HepG2 (cell line): ENCODE data around the gene NKAIN2. TPM values are rescaled to one million over a fixed set of nuclear protein-coding genes. Genes with fewer than 3 reads are reported as not detected.

Experiments
- ATAC-seq: fragments of 200-7000 bp; cut with Tn5 transposase; 3 replicates; pipeline ENCODE4 v1.9.1; 2020; ENCODE audit warnings: mild to moderate bottlenecking, moderate library complexity
- BruUV-seq: library from RNA; stranded (reverse); fragments of 400-500 nt; replicated peaks from 2 replicates; lab custom pipeline; 2021; lab: Mats Ljungman, UMichigan
- CTCF ChIA-PET: fragments of 300-600 bp; formaldehyde crosslinking; extraction: SDS; loops from one replicate; lab custom pipeline; 2021; ENCODE audit warnings: low total read pairs, inconsistent platforms, low intra/inter-chr PET ratio; lab: Yijun Ruan, JAX
- POLR2A ChIA-PET: fragments of 350-600 bp; sonication (Branson Sonifier 250); formaldehyde crosslinking; loops from one replicate; lab custom pipeline; 2020; ENCODE audit warnings: antibody characterized with exemption, inconsistent platforms; lab: Yijun Ruan, JAX
- DNase-seq: peaks from one replicate; pipeline ENCODE4 v3.0.0-alpha.2; 2015; ENCODE audit warnings: low spot score
- FAIRE-seq: peaks from 3 replicates; lab custom pipeline; 2011; peaks lifted over from hg19 to GRCh38; lab: Jason Lieb, UNC
- H2AFZ ChIP-seq: one replicate; pipeline ENCODE4 v1.6.1; 2011; ENCODE audit warnings: low read length, inconsistent platforms
- H3K27ac ChIP-seq: fragments of 300-600 bp; 3 replicates; pipeline ENCODE4 v1.8.0; 2011; ENCODE audit warnings: mixed run types, mild to moderate bottlenecking, mixed read lengths, low read length, inconsistent platforms; ENCODE audit not compliant: insufficient read depth; ENCODE audit errors: extremely low read length
- H3K27me3 ChIP-seq, 2 experiments: fragments of 200-600 bp in 1 of 2; 2 replicates in 1 of 2; 3 replicates in 1 of 2; pipeline versions ENCODE4 v1.6.0 to v1.8.0; 2011; ENCODE audit warnings: low read length in 2 of 2, mild to moderate bottlenecking in 2 of 2, moderate library complexity in 2 of 2, inconsistent platforms in 1 of 2; ENCODE audit not compliant: insufficient read depth in 2 of 2, control insufficient read depth in 1 of 2
- H3K36me3 ChIP-seq, 2 experiments: fragments of 200-600 bp in 1 of 2; replicated peaks in 1 of 2; 2 replicates in 1 of 2; 3 replicates in 1 of 2; pipeline versions ENCODE4 v1.5.1 to v1.8.0; 2011; ENCODE audit warnings: low read length in 2 of 2, inconsistent platforms in 1 of 2; ENCODE audit not compliant: insufficient read depth in 2 of 2, control insufficient read depth in 1 of 2
- H3K4me1 ChIP-seq: 2 replicates; pipeline ENCODE4 v1.5.1; 2012; ENCODE audit warnings: low read length, inconsistent platforms; ENCODE audit not compliant: insufficient read depth
- H3K4me2 ChIP-seq: 2 replicates; pipeline ENCODE4 v1.6.0; 2011; ENCODE audit warnings: low read depth, low read length, inconsistent platforms
- H3K4me3 ChIP-seq, 3 experiments: fragments of 200-600 bp in 1 of 3; sonication (generic), shearing (Covaris generic) in 1 of 3; replicated peaks in 1 of 3; 2 replicates each; pipeline ENCODE4 v1.5.1; 2011 to 2016; ENCODE audit warnings: low read length in 3 of 3, inconsistent platforms in 2 of 3, low read depth in 2 of 3, mild to moderate bottlenecking in 2 of 3, control low read depth in 1 of 3, mixed read lengths in 1 of 3; ENCODE audit not compliant: insufficient read depth in 1 of 3
- H3K79me2 ChIP-seq: one replicate; pipeline ENCODE4 v1.6.1; 2011; ENCODE audit warnings: low read length, inconsistent platforms; ENCODE audit not compliant: insufficient read depth
- H3K9ac ChIP-seq: 2 replicates; pipeline ENCODE4 v1.6.0; 2011; ENCODE audit warnings: mild to moderate bottlenecking, low read depth, low read length, inconsistent platforms; ENCODE audit not compliant: insufficient read depth
- H3K9me3 ChIP-seq: 2 replicates; pipeline ENCODE4 v1.5.1; 2012; ENCODE audit warnings: mild to moderate bottlenecking, low read length
- H4K20me1 ChIP-seq: 2 replicates; pipeline ENCODE4 v1.6.0; 2011; ENCODE audit warnings: inconsistent platforms, mild to moderate bottlenecking, low read length, moderate library complexity; ENCODE audit not compliant: insufficient read depth
- ATF3 ChIP-seq: sonication (generic); formaldehyde crosslinking; IDR thresholded peaks from 2 replicates; pipeline ENCODE4 v1.4.0; 2020; ENCODE audit warnings: missing genetic modification reagents
- DRAP1 ChIP-seq: IDR thresholded peaks from 2 replicates; pipeline ENCODE4 v1.6.1; 2016; ENCODE audit warnings: missing genetic modification reagents, missing compliant biosample characterization
- IRX3 ChIP-seq: sonication (generic); formaldehyde crosslinking; IDR thresholded peaks from 2 replicates; pipeline ENCODE4 v1.8.1; 2023; ENCODE audit warnings: mild to moderate bottlenecking, low read depth, missing genetic modification reagents, borderline replicate concordance
- MXD4 ChIP-seq: IDR thresholded peaks from 2 replicates; pipeline ENCODE4 v1.6.1; 2016; ENCODE audit warnings: mild to moderate bottlenecking, missing biosample characterization, missing genetic modification reagents
- NFIC ChIP-seq: IDR thresholded peaks from 2 replicates; pipeline ENCODE4 v1.6.1; 2012; ENCODE audit warnings: mild to moderate bottlenecking, low read length, inconsistent platforms
- NR0B2 ChIP-seq: sonication (generic); formaldehyde crosslinking; IDR thresholded peaks from 2 replicates; pipeline ENCODE4 v1.4.0; 2020; ENCODE audit warnings: mild to moderate bottlenecking, missing genetic modification reagents
- POGZ ChIP-seq: sonication (generic); formaldehyde crosslinking; IDR thresholded peaks from 2 replicates; pipeline ENCODE4 v1.4.0; 2020; ENCODE audit warnings: mild to moderate bottlenecking, missing genetic modification reagents
- POLR2AphosphoS5 ChIP-seq: IDR thresholded peaks from 2 replicates; pipeline ENCODE4 v1.6.1; 2012; ENCODE audit warnings: low read depth, low read length
- RFXANK ChIP-seq: IDR thresholded peaks from 2 replicates; pipeline ENCODE4 v1.6.1; 2016
- SNAPC2 ChIP-seq: sonication (generic); formaldehyde crosslinking; IDR thresholded peaks from 2 replicates; pipeline ENCODE4 v1.8.1; 2022; ENCODE audit warnings: mild to moderate bottlenecking, missing genetic modification reagents
- TAF1 ChIP-seq: sonication (generic); formaldehyde crosslinking; IDR thresholded peaks from 2 replicates; pipeline ENCODE4 v1.4.0; 2020; ENCODE audit warnings: missing genetic modification reagents
- ZBED4 ChIP-seq: sonication (generic); formaldehyde crosslinking; IDR thresholded peaks from 2 replicates; pipeline ENCODE4 v1.4.0; 2020; ENCODE audit warnings: missing genetic modification reagents, borderline replicate concordance
- ZNF33B ChIP-seq: sonication (generic); formaldehyde crosslinking; IDR thresholded peaks from 2 replicates; pipeline ENCODE4 v1.5.1; 2020; ENCODE audit warnings: mild to moderate bottlenecking, missing genetic modification reagents
- ZNF512 ChIP-seq: sonication (generic); formaldehyde crosslinking; IDR thresholded peaks from 2 replicates; pipeline ENCODE4 v1.4.0; 2020; ENCODE audit warnings: mild to moderate bottlenecking, missing genetic modification reagents
- WGBS: methylation state at CpG from one replicate; pipeline ENCODE4 v1.1.6; 2017; ENCODE audit warnings: low lambda C conversion rate; 5-methylcytosine and 5-hydroxymethylcytosine counted together
- in situ Hi-C: cut with HindIII; loops from 2 replicates; pipeline ENCODE4 v1.10.0; 2017; ENCODE audit warnings: low pct_unique_long_range_greater_than_20kb; ENCODE audit not compliant: extremely low pct_ligation_motif_present
- intact Hi-C: fragments of 100-400 bp; cut with micrococcal nuclease; formaldehyde crosslinking; loops from one replicate; pipeline ENCODE4 v1.10.0; 2022; ENCODE audit not compliant: unreplicated experiment
- polyA plus RNA-seq, 8 experiments: library from polyadenylated mRNA; depleted of rRNA in 3 of 8; stranded (reverse) in 7 of 8; unstranded in 1 of 8; fragments of >200 nt; fragmentation: Illumina TruSeq in 4 of 8; extraction: Trizol in 4 of 8; gene quantifications; 2 replicates each; pipeline versions ENCODE4 v1.2.1 to v1.2.3, GENCODE V29; 2011 to 2016; ENCODE audit warnings: low read depth in 4 of 8, missing spikeins in 1 of 8, mixed read lengths in 1 of 8; ENCODE audit not compliant: insufficient read depth in 1 of 8
- total RNA-seq, 5 experiments: library from RNA; depleted of rRNA; stranded (reverse); fragments of >200 nt; fragmentation: Illumina TruSeq; extraction: Trizol; gene quantifications; 2 replicates each; pipeline ENCODE4 v1.2.3, GENCODE V29; 2016; ENCODE audit warnings: low read depth in 1 of 5
- TF ChIP-seq, protein P1 (sequence below): sonication (generic); formaldehyde crosslinking; IDR thresholded peaks from 2 replicates; pipeline ENCODE4 v1.4.0; 2020; ENCODE audit warnings: missing genetic modification reagents, borderline replicate concordance
- TF ChIP-seq, protein P2 (sequence below): fragments of 450-650 bp; IDR thresholded peaks from 2 replicates; pipeline ENCODE4 v1.6.1; 2017

Gene NKAIN2
- total and polyA plus RNA-seq, 2 of the 13 experiments (the other 11 are each of a cell fraction or from before 2014, with no cell fraction given): not detected

DNA sequence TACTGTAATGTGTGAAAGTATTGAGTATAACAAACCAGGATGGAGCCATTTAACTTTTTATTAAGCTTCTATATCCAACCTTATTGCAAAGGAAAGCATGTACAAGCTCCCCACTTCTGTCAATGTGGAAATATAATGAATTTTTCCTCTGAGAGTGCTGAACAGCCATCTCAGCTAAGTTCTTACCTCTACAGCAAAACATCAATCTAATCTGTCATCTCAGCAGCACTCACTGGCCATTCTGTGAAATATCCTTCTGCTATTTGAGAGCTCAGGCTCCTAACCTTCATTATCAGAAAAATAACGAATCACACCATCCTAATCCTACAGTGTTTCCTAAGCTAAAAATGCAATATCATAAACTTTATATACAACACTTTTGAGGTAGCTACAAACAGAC lies 964.6 kb downstream of the NKAIN2 start:
- H3K9ac ChIP-seq: no peak overlapping the region
- 3% methylated on average over 1 of the region's 1 CpG for WGBS
- ChIA-PET POLR2A (no interaction called here), CTCF (no interaction called here)
- H4K20me1 ChIP-seq: no peaks in the 10 kb centered on the region
- no peak overlapping the region for H3K4me3 ChIP-seq
- intact Hi-C loops (no loop called here), in situ Hi-C loops (no loop called here)
- H3K9me3 ChIP-seq: no peaks in the 10 kb centered on the region
- H3K4me1 ChIP-seq: no peaks in the 10 kb centered on the region
- FAIRE-seq (no peak), ATAC-seq (no peak), DNase-seq (no peak)
- no TSS peak for BruUV-seq
- no peaks in the 10 kb centered on the region for H3K36me3 ChIP-seq
- H3K79me2 ChIP-seq: no peaks in the 10 kb centered on the region
- no peaks in the 10 kb centered on the region for H3K27me3 ChIP-seq
- no peak overlapping the region for H3K27ac ChIP-seq
- no peak overlapping the region for H3K4me2 ChIP-seq
- H2AFZ ChIP-seq: no peak overlapping the region
- TF ChIP-seq ZNF33B (CRISPR knock-in tag) (no peak), DRAP1 (CRISPR knock-in tag) (no peak), SNAPC2 (no peak), MXD4 (CRISPR knock-in tag) (no peak), NR0B2 (CRISPR knock-in tag) (no peak), TAF1 (CRISPR knock-in tag) (no peak), POGZ (CRISPR knock-in tag) (no peak), ZNF512 (CRISPR knock-in tag) (no peak), RFXANK (CRISPR knock-in tag) (no peak), POLR2AphosphoS5 (no peak), ZBED4 (CRISPR knock-in tag) (no peak), ATF3 (CRISPR knock-in tag) (no peak), IRX3 (CRISPR knock-in tag) (no peak), NFIC (no peak)
- TF ChIP-seq, protein P1, sequence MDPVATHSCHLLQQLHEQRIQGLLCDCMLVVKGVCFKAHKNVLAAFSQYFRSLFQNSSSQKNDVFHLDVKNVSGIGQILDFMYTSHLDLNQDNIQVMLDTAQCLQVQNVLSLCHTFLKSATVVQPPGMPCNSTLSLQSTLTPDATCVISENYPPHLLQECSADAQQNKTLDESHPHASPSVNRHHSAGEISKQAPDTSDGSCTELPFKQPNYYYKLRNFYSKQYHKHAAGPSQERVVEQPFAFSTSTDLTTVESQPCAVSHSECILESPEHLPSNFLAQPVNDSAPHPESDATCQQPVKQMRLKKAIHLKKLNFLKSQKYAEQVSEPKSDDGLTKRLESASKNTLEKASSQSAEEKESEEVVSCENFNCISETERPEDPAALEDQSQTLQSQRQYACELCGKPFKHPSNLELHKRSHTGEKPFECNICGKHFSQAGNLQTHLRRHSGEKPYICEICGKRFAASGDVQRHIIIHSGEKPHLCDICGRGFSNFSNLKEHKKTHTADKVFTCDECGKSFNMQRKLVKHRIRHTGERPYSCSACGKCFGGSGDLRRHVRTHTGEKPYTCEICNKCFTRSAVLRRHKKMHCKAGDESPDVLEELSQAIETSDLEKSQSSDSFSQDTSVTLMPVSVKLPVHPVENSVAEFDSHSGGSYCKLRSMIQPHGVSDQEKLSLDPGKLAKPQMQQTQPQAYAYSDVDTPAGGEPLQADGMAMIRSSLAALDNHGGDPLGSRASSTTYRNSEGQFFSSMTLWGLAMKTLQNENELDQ (CRISPR knock-in tag): no peak
- TF ChIP-seq, protein P2, sequence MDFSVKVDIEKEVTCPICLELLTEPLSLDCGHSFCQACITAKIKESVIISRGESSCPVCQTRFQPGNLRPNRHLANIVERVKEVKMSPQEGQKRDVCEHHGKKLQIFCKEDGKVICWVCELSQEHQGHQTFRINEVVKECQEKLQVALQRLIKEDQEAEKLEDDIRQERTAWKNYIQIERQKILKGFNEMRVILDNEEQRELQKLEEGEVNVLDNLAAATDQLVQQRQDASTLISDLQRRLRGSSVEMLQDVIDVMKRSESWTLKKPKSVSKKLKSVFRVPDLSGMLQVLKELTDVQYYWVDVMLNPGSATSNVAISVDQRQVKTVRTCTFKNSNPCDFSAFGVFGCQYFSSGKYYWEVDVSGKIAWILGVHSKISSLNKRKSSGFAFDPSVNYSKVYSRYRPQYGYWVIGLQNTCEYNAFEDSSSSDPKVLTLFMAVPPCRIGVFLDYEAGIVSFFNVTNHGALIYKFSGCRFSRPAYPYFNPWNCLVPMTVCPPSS: no peak
